Heart right ventricle (tissue), 16 donors: Measurements from ENCODE around the gene ANKRD10. TPM values are rescaled to one million over a fixed set of nuclear protein-coding genes. Genes with fewer than 3 reads are reported as not detected.

ENCODE experiments used
- ATAC-seq, 8 donors: fragments of 200-7000 bp; cut with Tn5 transposase; one replicate each; pipeline ENCODE4 v1.9.1; 2020; ENCODE audit warnings: mild to moderate bottlenecking in 8 of 8, moderate library complexity in 8 of 8, moderate number of reproducible peaks in 1 of 8
- DNase-seq, 2 donors: peaks; one replicate each; pipeline ENCODE4 v3.0.0-alpha.2; 2020
- H3K27ac ChIP-seq, 10 donors: fragments of 200-600 bp; sonication (generic) in 2 of 10; one replicate each; pipeline versions ENCODE4 v1.5.0 to v1.8.0; 2020 to 2022; ENCODE audit warnings: mild to moderate bottlenecking in 3 of 10
- H3K27me3 ChIP-seq, 7 donors: fragments of 200-600 bp; one replicate each; pipeline ENCODE4 v1.8.0; 2021 to 2022; ENCODE audit warnings: mild to moderate bottlenecking in 2 of 7
- H3K36me3 ChIP-seq, 9 donors: fragments of 200-600 bp; sonication (generic) in 1 of 9; one replicate each; pipeline versions ENCODE4 v1.5.0 to v1.8.0; 2020 to 2022; ENCODE audit warnings: mild to moderate bottlenecking in 2 of 9
- H3K4me1 ChIP-seq, 9 donors: fragments of 200-600 bp; sonication (generic) in 1 of 9; one replicate each; pipeline versions ENCODE4 v1.5.0 to v1.8.0; 2020 to 2022; ENCODE audit warnings: mild to moderate bottlenecking in 4 of 9
- H3K4me3 ChIP-seq, 10 donors: fragments of 200-600 bp; sonication (generic) in 2 of 10; one replicate each; pipeline versions ENCODE4 v1.5.0 to v1.8.0; 2020 to 2022; ENCODE audit warnings: mild to moderate bottlenecking in 7 of 10, moderate library complexity in 2 of 10
- H3K9me3 ChIP-seq, 11 donors: fragments of 200-600 bp in 10 of 11; sonication (generic) in 2 of 11; one replicate each; pipeline versions ENCODE4 v1.5.0 to v1.8.0; 2013 to 2022; ENCODE audit warnings: mild to moderate bottlenecking in 2 of 11, control low read depth in 1 of 11, moderate library complexity in 1 of 11
- CTCF ChIP-seq, 9 donors: fragments of 200-600 bp; sonication (generic) in 2 of 9; IDR thresholded peaks; one replicate each; pipeline versions ENCODE4 v1.5.0 to v1.8.0; 2021 to 2022; ENCODE audit warnings: antibody characterized with exemption in 9 of 9, mild to moderate bottlenecking in 5 of 9, moderate library complexity in 1 of 9
- WGBS, 2 donors: extraction: QIAGEN DNeasy Blood & Tissue Kit; methylation state at CpG; one replicate each; pipeline ENCODE4 v1.1.7; 2013; ENCODE audit warnings: inconsistent platforms in 1 of 2; 5-methylcytosine and 5-hydroxymethylcytosine counted together
- intact Hi-C, 10 donors: fragments of 100-400 bp; cut with DNase I; formaldehyde crosslinking; loops; one replicate each; pipeline versions ENCODE4 v1.11.1 to v1.14.2; 2022
- polyA plus RNA-seq, 2 donors: library from polyadenylated mRNA; stranded (reverse); fragments of 200-250 nt; gene quantifications; one replicate each; pipeline ENCODE4 v1.2.3, GENCODE V29; 2013
- total RNA-seq, 10 donors: library from RNA; stranded (reverse); fragmentation: NEBNext Ultra II Directional in 3 of 10; extraction: Animal tissue kit (Norgen Biotek cat#: 25700) in 3 of 10; gene quantifications; one replicate each; pipeline versions ENCODE4 v1.2.1 to v1.2.4, GENCODE V29; 2021 to 2023
- donor health status: Arrhythmogenic right ventricular cardiomyopathy.
- donor health status: ischemic (EF 13 %, LVEDD 7.1; RV severe dilation, severe dysfunction).
- donor health status: healthy with polysubstance abuse.
- donor health status: DM: no; HTN: yes; CAD: no.
- donor health status: DM: no; HTN: no; CAD: no.
- donor health status: ischemic (EF 25% LVEDD 6.9; RV normal size, moderate dysfunction).
- donor health status: ischemic (EF 25% LVEDD 5.7; RV mildly dilated, moderate dysfunction).
- donor health status: healthy.
- donor health status: DM: yes; HTN: yes; CAD: no.
- donor health status: Ischemic cardiomyopathy.
- donor health status: ischemic (EF 35%, LVEDD 5.7; RV mildly dilated, moderate dysfunction).
- donor health status: nonischemic (EF 11% LVEDD 7.7; RV severe dilation, severe dysfunction).
- donor health status: DM: yes; HTN: yes; CAD: no.
- donor health status: PGD.
- donor health status: ischemic (EF 29% LVEDD 5.4; RV normal size, mild dysfunction).
- donor health status: nonischemic (EF 23%, LVEDD 6.1; RV moderate dilation, normal function).

The ANKRD10 gene
- total and polyA plus RNA-seq, 12 donors, result 32.4 to 127 (median 49.0) TPM

GRCh38 chr13:110886870-110887596 is 27.8 kb downstream of the ANKRD10 start:
- H3K27me3 ChIP-seq, result no peaks in the 10 kb centered on the region
- no peak for TF ChIP-seq CTCF (IDR thresholded peaks at IDR 0.05)
- H3K9me3 ChIP-seq, result no peaks in the 10 kb centered on the region
- peak in 6 of 8 donors; percentile 17 to 53 (median 28) for ATAC-seq
- H3K27ac ChIP-seq, result peak overlapping the region in 3 of 10 donors; percentile 10 to 58 (median 25)
- intact Hi-C loops, result no loop called here
- H3K36me3 ChIP-seq, result peaks cover 0 to 36% (median 0%) of the 10 kb centered on the region in 9 donors
- 64 to 65% methylated on average over 5 of the region's 5 CpGs for WGBS, 2 donors
- no peak for DNase-seq
- no peak overlapping the region for H3K4me3 ChIP-seq
- H3K4me1 ChIP-seq, result peaks cover 0 to 20% (median 11%) of the 10 kb centered on the region in 9 donors

GRCh38 chr13:110885966-110886869 is 28.7 kb downstream of the ANKRD10 start:
- no peak for DNase-seq
- peaks cover 0 to 20% (median 11%) of the 10 kb centered on the region in 9 donors for H3K4me1 ChIP-seq
- H3K9me3 ChIP-seq, result no peaks in the 10 kb centered on the region
- H3K27me3 ChIP-seq, result no peaks in the 10 kb centered on the region
- H3K4me3 ChIP-seq, result no peak overlapping the region
- intact Hi-C loops, result no loop called here
- ATAC-seq, result peak in 1 of 8 donors; percentile 24
- no peak overlapping the region for H3K27ac ChIP-seq
- peaks cover 0 to 33% (median 0%) of the 10 kb centered on the region in 9 donors for H3K36me3 ChIP-seq
- WGBS, 2 donors, result 60 to 66% methylated on average over 8 of the region's 8 CpGs
- no peak for TF ChIP-seq CTCF (IDR thresholded peaks at IDR 0.05)

- WGBS, 2 donors, result 80 to 84% methylated on average over 10 of the region's 10 CpGs
- no peak for TF ChIP-seq CTCF (IDR thresholded peaks at IDR 0.05)
- Histone ChIP-seq H3K4me3 (no peak overlapping the region), H3K36me3 (peaks cover 0 to 33% (median 0%) of the 10 kb centered on the region in 9 donors), H3K27ac (no peak overlapping the region), H3K27me3 (no peaks in the 10 kb centered on the region), H3K9me3 (no peaks in the 10 kb centered on the region), H3K4me1 (peaks cover 0 to 24% (median 11%) of the 10 kb centered on the region in 9 donors)
- no peak for ATAC-seq
- no peak for DNase-seq
- intact Hi-C loops, result no loop called here
Observed at GRCh38 chr13:110885516-110885915, 29.4 kb downstream of the ANKRD10 start.

GRCh38 chr13:110884517-110884916 is 30.4 kb downstream of the ANKRD10 start:
- Histone ChIP-seq H3K27me3 (no peaks in the 10 kb centered on the region), H3K36me3 (peaks cover 0 to 38% (median 0%) of the 10 kb centered on the region in 9 donors), H3K4me1 (peaks cover 0 to 27% (median 11%) of the 10 kb centered on the region in 9 donors), H3K9me3 (no peaks in the 10 kb centered on the region), H3K4me3 (no peak overlapping the region), H3K27ac (no peak overlapping the region)
- ATAC-seq (no peak), DNase-seq (no peak)
- no peak for TF ChIP-seq CTCF (IDR thresholded peaks at IDR 0.05)
- WGBS, 2 donors, result 85 to 86% methylated on average over 3 of the region's 3 CpGs
- intact Hi-C loops, result no loop called here
